K562 (cell line): Measurements from ENCODE around the gene DNAH17.

Source experiments
- CEBPG ChIP-seq, 3 experiments: fragments of 200-800 bp in 1 of 3; sonication (Bioruptor generic) in 1 of 3; sonication (generic) in 1 of 3; formaldehyde crosslinking in 1 of 3; IDR thresholded peaks in 2 of 3; conservative IDR thresholded peaks in 1 of 3; 2 replicates each; pipeline versions ENCODE4 v1.6.1 to v1.8.0; 2016 to 2022; ENCODE audit warnings: missing compliant biosample characterization in 2 of 3, missing genetic modification characterization in 2 of 3, mild to moderate bottlenecking in 1 of 3, missing genetic modification reagents in 1 of 3
- GABPB1 ChIP-seq: sonication (generic); formaldehyde crosslinking; IDR thresholded peaks from 2 replicates; pipeline ENCODE4 v1.8.0; 2022; ENCODE audit warnings: mild to moderate bottlenecking, missing genetic modification reagents
- NONO ChIP-seq, 2 experiments: fragments of 200-400 bp in 1 of 2; fragments of 450-650 bp in 1 of 2; formaldehyde crosslinking in 1 of 2; IDR thresholded peaks; 2 replicates each; pipeline ENCODE4 v1.6.1; 2017; ENCODE audit warnings: low read depth in 2 of 2, mild to moderate bottlenecking in 2 of 2, moderate library complexity in 2 of 2, low read length in 1 of 2
- TF ChIP-seq, protein P1 (sequence below), 3 experiments: IDR thresholded peaks in 2 of 3; conservative IDR thresholded peaks in 1 of 3; 2 replicates each; pipeline ENCODE4 v1.5.1; 2011 to 2012; ENCODE audit warnings: low read length in 3 of 3, mild to moderate bottlenecking in 3 of 3, control low read depth in 2 of 3, improper control_type of control experiment in 1 of 3, inconsistent platforms in 1 of 3, low read depth in 1 of 3, mixed read lengths in 1 of 3, moderate library complexity in 1 of 3; ENCODE audit not compliant: insufficient read depth in 2 of 3

DNA sequence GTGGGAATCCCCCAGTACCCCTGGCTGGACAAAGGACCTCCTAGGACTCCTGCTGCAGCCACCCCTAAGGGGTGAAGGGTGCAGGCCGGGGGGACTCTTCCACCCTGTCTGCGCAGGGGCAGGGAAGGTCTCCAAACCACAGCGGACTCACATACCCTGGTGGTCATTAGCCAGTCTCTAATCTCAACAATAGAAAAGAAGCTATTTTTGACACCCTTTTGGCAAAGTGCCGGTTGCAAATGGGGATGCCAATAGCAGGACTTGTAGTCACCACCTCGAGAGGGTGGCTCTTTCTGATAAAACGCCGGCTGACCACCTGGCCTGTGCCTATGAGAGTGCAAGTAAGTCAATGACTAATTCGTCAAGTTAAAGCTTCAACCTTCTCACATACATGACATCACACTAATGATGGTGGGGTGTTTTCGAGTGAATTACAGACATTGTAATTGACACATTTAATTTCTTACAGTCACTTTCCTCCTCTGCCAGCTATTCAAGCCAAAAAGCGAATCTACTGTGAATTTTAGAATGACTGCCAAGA is 23.1 kb upstream of the DNAH17 start:
- TF ChIP-seq, protein P1, sequence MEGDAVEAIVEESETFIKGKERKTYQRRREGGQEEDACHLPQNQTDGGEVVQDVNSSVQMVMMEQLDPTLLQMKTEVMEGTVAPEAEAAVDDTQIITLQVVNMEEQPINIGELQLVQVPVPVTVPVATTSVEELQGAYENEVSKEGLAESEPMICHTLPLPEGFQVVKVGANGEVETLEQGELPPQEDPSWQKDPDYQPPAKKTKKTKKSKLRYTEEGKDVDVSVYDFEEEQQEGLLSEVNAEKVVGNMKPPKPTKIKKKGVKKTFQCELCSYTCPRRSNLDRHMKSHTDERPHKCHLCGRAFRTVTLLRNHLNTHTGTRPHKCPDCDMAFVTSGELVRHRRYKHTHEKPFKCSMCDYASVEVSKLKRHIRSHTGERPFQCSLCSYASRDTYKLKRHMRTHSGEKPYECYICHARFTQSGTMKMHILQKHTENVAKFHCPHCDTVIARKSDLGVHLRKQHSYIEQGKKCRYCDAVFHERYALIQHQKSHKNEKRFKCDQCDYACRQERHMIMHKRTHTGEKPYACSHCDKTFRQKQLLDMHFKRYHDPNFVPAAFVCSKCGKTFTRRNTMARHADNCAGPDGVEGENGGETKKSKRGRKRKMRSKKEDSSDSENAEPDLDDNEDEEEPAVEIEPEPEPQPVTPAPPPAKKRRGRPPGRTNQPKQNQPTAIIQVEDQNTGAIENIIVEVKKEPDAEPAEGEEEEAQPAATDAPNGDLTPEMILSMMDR (IDR thresholded peaks at IDR 0.05 in 2 of 3, conservative IDR thresholded peaks at IDR 0.05 in 1 of 3; ENCODE audit: insufficient read depth in 2 of 3, low read depth in 1 of 3, low read length in 3 of 3): no peak
- no peak for TF ChIP-seq CEBPG (CRISPR knock-in tag; IDR thresholded peaks at IDR 0.05)
- TF ChIP-seq CEBPG (tag; conservative IDR thresholded peaks at IDR 0.05 in 1 of 2, IDR thresholded peaks at IDR 0.05 in 1 of 2): no peak
- no peak for TF ChIP-seq GABPB1 (CRISPR knock-in tag)
- TF ChIP-seq NONO (IDR thresholded peaks at IDR 0.05; ENCODE audit: low read depth in 2 of 2, low read length in 1 of 2): no peak
